HCT116 (cell line): ENCODE measurements around the gene YIF1B. TPM values are rescaled to one million over a fixed set of nuclear protein-coding genes. Genes with fewer than 3 reads are reported as not detected.

Source experiments
- ATAC-seq: fragments of 200-7000 bp; cut with Tn5 transposase; 2 replicates; pipeline ENCODE4 v1.9.1; 2020; ENCODE audit warnings: mild to moderate bottlenecking, moderate library complexity
- BruUV-seq: library from RNA; stranded (reverse); fragments of 400-500 nt; replicated peaks from 2 replicates; lab custom pipeline; 2021; lab: Mats Ljungman, UMichigan
- CTCF ChIA-PET: fragments of 300-600 bp; sonication (Branson Sonifier 250); formaldehyde crosslinking; loops from one replicate; lab custom pipeline; 2021; ENCODE audit warnings: antibody characterized with exemption; lab: Charles Lee
- POLR2A ChIA-PET: fragments of 300-600, 350-600 bp; sonication (Branson Sonifier 250); formaldehyde crosslinking; loops from one replicate; lab custom pipeline; 2021; ENCODE audit warnings: antibody characterized with exemption; lab: Charles Lee
- RAD21 ChIA-PET, 2 experiments: fragments of 300-600 bp; sonication (Branson Sonifier 250); formaldehyde crosslinking; loops; one replicate each; lab custom pipeline; 2023; ENCODE audit warnings: low total read pairs in 2 of 2; ENCODE audit not compliant: uncharacterized antibody in 2 of 2, unreplicated experiment in 2 of 2, low non-redundant PET in 1 of 2; lab: Charles Lee
- DNase-seq: peaks from one replicate; pipeline ENCODE4 v3.0.0-alpha.2; 2010; ENCODE audit warnings: low read depth, low spot score
- H2AFZ ChIP-seq: fragments of 200-600 bp; shearing (Covaris generic), sonication (generic); 2 replicates; pipeline ENCODE4 v1.6.1; 2017; ENCODE audit warnings: low read depth, mixed run types, mixed read lengths, antibody characterized with exemption, low read length; ENCODE audit not compliant: poor library complexity, severe bottlenecking
- H3K27ac ChIP-seq: 2 replicates; pipeline ENCODE4 v1.5.1; 2012; ENCODE audit warnings: low read depth, low read length
- H3K27me3 ChIP-seq: fragments of 200-600 bp; sonication (generic); 2 replicates; pipeline ENCODE4 v1.6.1; 2016; ENCODE audit warnings: mixed run types, low read length, mixed read lengths; ENCODE audit not compliant: insufficient read depth
- H3K36me3 ChIP-seq, 2 experiments: fragments of 200-500 bp in 1 of 2; fragments of 200-600 bp in 1 of 2; sonication (Bioruptor generic) in 1 of 2; sonication (generic) in 1 of 2; 2 replicates each; pipeline versions ENCODE4 v1.5.1 to v1.6.1; 2014 to 2016; ENCODE audit warnings: low read length in 2 of 2, inconsistent platforms in 1 of 2, mixed read lengths in 1 of 2, mixed run types in 1 of 2; ENCODE audit not compliant: insufficient read depth in 2 of 2, control insufficient read depth in 1 of 2
- H3K4me1 ChIP-seq, 2 experiments: fragments of 200-600 bp in 1 of 2; sonication (generic) in 1 of 2; 2 replicates each; pipeline versions ENCODE4 v1.5.1 to v1.6.1; 2012 to 2017; ENCODE audit warnings: low read length in 2 of 2, inconsistent platforms in 1 of 2, mild to moderate bottlenecking in 1 of 2, mixed read lengths in 1 of 2, mixed run types in 1 of 2, moderate library complexity in 1 of 2; ENCODE audit not compliant: insufficient read depth in 2 of 2, control insufficient read depth in 1 of 2
- H3K4me2 ChIP-seq: fragments of 200-600 bp; sonication (generic); 2 replicates; pipeline ENCODE4 v1.6.1; 2017; ENCODE audit warnings: mixed run types, low read length, mixed read lengths
- H3K4me3 ChIP-seq, 2 experiments: fragments of 200-600 bp in 1 of 2; sonication (generic) in 1 of 2; replicated peaks in 1 of 2; 2 replicates each; pipeline ENCODE4 v1.5.1; 2011 to 2016; ENCODE audit warnings: low read length in 2 of 2, control low read depth in 1 of 2, low read depth in 1 of 2, mild to moderate bottlenecking in 1 of 2, mixed read lengths in 1 of 2, mixed run types in 1 of 2
- H3K79me2 ChIP-seq: fragments of 200-600 bp; sonication (generic); 2 replicates; pipeline ENCODE4 v1.6.1; 2017; ENCODE audit warnings: mild to moderate bottlenecking, mixed run types, low read length, moderate library complexity, mixed read lengths; ENCODE audit not compliant: insufficient read depth
- H3K9ac ChIP-seq: fragments of 200-600 bp; sonication (generic); 2 replicates; pipeline ENCODE4 v1.6.1; 2016; ENCODE audit warnings: low read length, mixed read lengths
- H3K9me2 ChIP-seq: fragments of 200-600 bp; sonication (generic), shearing (Covaris generic); 2 replicates; pipeline ENCODE4 v1.6.1; 2017; ENCODE audit warnings: mixed run types, mild to moderate bottlenecking, moderate library complexity; ENCODE audit not compliant: insufficient read depth
- H3K9me3 ChIP-seq, 2 experiments: fragments of 200-500 bp in 1 of 2; fragments of 200-600 bp in 1 of 2; sonication (Bioruptor generic) in 1 of 2; sonication (generic) in 1 of 2; 2 replicates each; pipeline ENCODE4 v1.6.1; 2014 to 2017; ENCODE audit warnings: low read length in 2 of 2, mixed read lengths in 2 of 2, inconsistent platforms in 1 of 2, low read depth in 1 of 2, mild to moderate bottlenecking in 1 of 2, mixed run types in 1 of 2, moderate library complexity in 1 of 2; ENCODE audit not compliant: control insufficient read depth in 1 of 2, insufficient read depth in 1 of 2
- H4K20me1 ChIP-seq: fragments of 200-600 bp; sonication (generic), shearing (Covaris generic); 2 replicates; pipeline ENCODE4 v1.6.1; 2017; ENCODE audit warnings: mixed run types, mild to moderate bottlenecking, moderate library complexity; ENCODE audit not compliant: insufficient read depth
- CTCF ChIP-seq, 3 experiments: fragments of 200-600 bp in 1 of 3; sonication (generic) in 1 of 3; IDR thresholded peaks in 2 of 3; conservative IDR thresholded peaks in 1 of 3; 2 replicates each; pipeline ENCODE4 v1.5.1; 2012 to 2017; ENCODE audit warnings: low read depth in 2 of 3, low read length in 2 of 3, antibody characterized with exemption in 1 of 3, borderline replicate concordance in 1 of 3, control low read depth in 1 of 3, mild to moderate bottlenecking in 1 of 3, mixed read lengths in 1 of 3, mixed run types in 1 of 3, moderate library complexity in 1 of 3; ENCODE audit not compliant: insufficient read depth in 1 of 3
- EZH2 ChIP-seq: fragments of 200-600 bp; sonication (generic); IDR thresholded peaks from 2 replicates; pipeline ENCODE4 v1.6.1; 2017; ENCODE audit warnings: antibody characterized with exemption, mixed run types
- FOSL1 ChIP-seq: IDR thresholded peaks from 2 replicates; pipeline ENCODE4 v1.6.1; 2012; ENCODE audit warnings: low read depth
- POLR2AphosphoS5 ChIP-seq: IDR thresholded peaks from 2 replicates; pipeline ENCODE4 v1.6.1; 2011; ENCODE audit warnings: mild to moderate bottlenecking, low read depth, low read length, moderate library complexity
- SIN3A ChIP-seq: IDR thresholded peaks from 2 replicates; pipeline ENCODE4 v1.6.1; 2012; ENCODE audit warnings: low read depth
- ZBTB33 ChIP-seq: IDR thresholded peaks from 2 replicates; pipeline ENCODE4 v1.6.1; 2011; ENCODE audit warnings: mild to moderate bottlenecking, low read length, moderate library complexity; ENCODE audit not compliant: insufficient replicate concordance; ENCODE audit errors: extremely low read depth
- ZFX ChIP-seq: fragments of 450-650 bp; IDR thresholded peaks from 2 replicates; pipeline ENCODE4 v1.6.1; 2017
- intact Hi-C: fragments of 100-400 bp; cut with micrococcal nuclease; formaldehyde crosslinking; loops from 2 replicates; pipeline ENCODE4 v1.10.0; 2022
- total RNA-seq: library from RNA; stranded (reverse); gene quantifications from one replicate; pipeline ENCODE4 v1.2.1, GENCODE V29; 2021; ENCODE audit not compliant: unreplicated experiment

The YIF1B gene
- total RNA-seq, 1 experiment from 2014 or later = 67.5 TPM

- CTCF ChIA-PET = interaction anchor here (0.9 kb wide), 1 partner anchor 11 kb away, joined by 3 read pairs; no protein-coding TSS in a partner anchor
- no peak overlapping the region for H3K9ac ChIP-seq
- H3K4me3 ChIP-seq = no peak overlapping the region
- H3K27ac ChIP-seq = no peak overlapping the region
- RAD21 ChIA-PET = no interaction called here
- H3K36me3 ChIP-seq = peaks cover 7 to 20% of the 10 kb centered on the region in 2 experiments; a peak in 3 of 4 replicates
- no peaks in the 10 kb centered on the region for H3K9me2 ChIP-seq
- H3K4me2 ChIP-seq = no peak overlapping the region
- intact Hi-C loops = no loop called here
- no TSS peak for BruUV-seq
- DNase-seq (no peak), ATAC-seq (0 out of 2 replicates have a peak, but pooled peaks have one; percentile 21)
- no peaks in the 10 kb centered on the region for H3K9me3 ChIP-seq
- H3K27me3 ChIP-seq = no peaks in the 10 kb centered on the region
- TF ChIP-seq ZFX = no peak
- no peak for TF ChIP-seq CTCF (IDR thresholded peaks at IDR 0.05 in 2 of 3, conservative IDR thresholded peaks at IDR 0.05 in 1 of 3; ENCODE audit: borderline replicate concordance in 1 of 3, insufficient read depth in 1 of 3, low read depth in 2 of 3, low read length in 2 of 3)
- TF ChIP-seq, all 23 proteins: peak for 0
- POLR2A ChIA-PET = no interaction called here
- Histone ChIP-seq H4K20me1 (no peaks in the 10 kb centered on the region), H2AFZ (no peak overlapping the region), H3K4me1 (no peaks in the 10 kb centered on the region), H3K79me2 (no peaks in the 10 kb centered on the region)
These were observed 13.9 kb upstream of the YIF1B start for GRCh38 chr19:38329651-38330050.

DNA sequence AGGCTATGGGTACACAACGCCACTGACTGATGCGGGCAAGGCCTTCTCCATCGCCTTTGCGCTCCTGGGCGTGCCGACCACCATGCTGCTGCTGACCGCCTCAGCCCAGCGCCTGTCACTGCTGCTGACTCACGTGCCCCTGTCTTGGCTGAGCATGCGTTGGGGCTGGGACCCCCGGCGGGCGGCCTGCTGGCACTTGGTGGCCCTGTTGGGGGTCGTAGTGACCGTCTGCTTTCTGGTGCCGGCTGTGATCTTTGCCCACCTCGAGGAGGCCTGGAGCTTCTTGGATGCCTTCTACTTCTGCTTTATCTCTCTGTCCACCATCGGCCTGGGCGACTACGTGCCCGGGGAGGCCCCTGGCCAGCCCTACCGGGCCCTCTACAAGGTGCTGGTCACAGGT is 10.8 kb upstream of the YIF1B start:
- RAD21 ChIA-PET = no interaction called here
- intact Hi-C loops = no loop called here
- H3K4me1 ChIP-seq = peaks cover 0 to 7% of the 10 kb centered on the region in 2 experiments; a peak in 1 of 4 replicates
- ATAC-seq (no peak), DNase-seq (no peak)
- peaks cover 11% of the 10 kb centered on the region; the same call in 1 of the 2 replicates for H3K79me2 ChIP-seq
- H3K27me3 ChIP-seq = no peaks in the 10 kb centered on the region
- H3K9me3 ChIP-seq = no peaks in the 10 kb centered on the region
- CTCF ChIA-PET = no interaction called here
- POLR2A ChIA-PET = no interaction called here
- H3K4me2 ChIP-seq = no peak overlapping the region
- H2AFZ ChIP-seq = no peak overlapping the region
- TF ChIP-seq FOSL1 (no peak), SIN3A (no peak), CTCF (IDR thresholded peaks at IDR 0.05 in 2 of 3, conservative IDR thresholded peaks at IDR 0.05 in 1 of 3; ENCODE audit: borderline replicate concordance in 1 of 3, insufficient read depth in 1 of 3, low read depth in 2 of 3, low read length in 2 of 3) (no peak), EZH2 (no peak), POLR2AphosphoS5 (no peak), ZBTB33 (no peak)
- TF ChIP-seq, all 23 proteins: peak for 0
- no peaks in the 10 kb centered on the region for H4K20me1 ChIP-seq
- BruUV-seq = no TSS peak
- H3K9ac ChIP-seq = no peak overlapping the region
- peaks cover 12 to 20% of the 10 kb centered on the region in 2 experiments; a peak in 3 of 4 replicates for H3K36me3 ChIP-seq
- H3K27ac ChIP-seq = no peak overlapping the region
- H3K9me2 ChIP-seq = no peaks in the 10 kb centered on the region
- no peak overlapping the region for H3K4me3 ChIP-seq
